Bronchial epithelial cell (primary cell): ENCODE data around the gene EIF1AX. TPM values are rescaled to one million over a fixed set of nuclear protein-coding genes. Genes with fewer than 3 reads are reported as not detected.
"Not testable (repeated sequence)": the region's sequence is repeated elsewhere in the genome, so short reads cannot be mapped to it uniquely, and the experiment has no call there.

ENCODE experiments used
- DNase-seq: peaks from one replicate; pipeline ENCODE4 v3.0.0-alpha.2; 2010; ENCODE audit warnings: low read depth
- FAIRE-seq: peaks from 2 replicates; lab custom pipeline; 2011; peaks lifted over from hg19 to GRCh38; lab: Jason Lieb, UNC
- H3K27me3 ChIP-seq: 2 replicates; pipeline ENCODE4 v1.5.1; 2011; ENCODE audit warnings: low read length; ENCODE audit not compliant: control insufficient read depth, insufficient read depth
- H3K36me3 ChIP-seq: 2 replicates; pipeline ENCODE4 v1.5.1; 2011; ENCODE audit warnings: low read length; ENCODE audit not compliant: control insufficient read depth, insufficient read depth
- H3K4me3 ChIP-seq: 2 replicates; pipeline ENCODE4 v1.5.1; 2011; ENCODE audit warnings: mild to moderate bottlenecking, low read depth, low read length, control low read depth
- CTCF ChIP-seq: IDR thresholded peaks from 2 replicates; pipeline ENCODE4 v1.5.1; 2011; ENCODE audit warnings: mild to moderate bottlenecking, moderate library complexity, low read length, control low read depth, inconsistent platforms; ENCODE audit not compliant: insufficient read depth, severe bottlenecking
- total RNA-seq: library from RNA; depleted of rRNA; stranded (reverse); fragments of >200 nt; gene quantifications from 2 replicates; pipeline ENCODE4 v1.2.1, GENCODE V29; 2014

Gene EIF1AX
- total RNA-seq, 1 donor from 2014 or later: 29.2 TPM

- TF ChIP-seq CTCF: no peak
- FAIRE-seq: no peak
- H3K36me3 ChIP-seq: no peaks in the 10 kb centered on the region
These were observed 31.7 kb upstream of the EIF1AX start for GRCh38 chrX:20173313-20173712.

GRCh38 chrX:20171887-20172286 lies 30.2 kb upstream of the EIF1AX start:
- Histone ChIP-seq H3K4me3 (no peak overlapping the region), H3K27me3 (no peaks in the 10 kb centered on the region), H3K36me3 (no peaks in the 10 kb centered on the region)
- DNase-seq (no peak), FAIRE-seq (no peak)
- no peak for TF ChIP-seq CTCF

More at GRCh38 chrX:20173313-20173712, 31.7 kb upstream of the EIF1AX start:
- DNase-seq: no peak
- H3K27me3 ChIP-seq: no peaks in the 10 kb centered on the region
- H3K4me3 ChIP-seq: no peak overlapping the region

GRCh38 chrX:20162516-20162915 lies 20.9 kb upstream of the EIF1AX start:
- not testable (repeated sequence) for FAIRE-seq

GRCh38 chrX:20159797-20160385 lies 18.3 kb upstream of the EIF1AX start:
- TF ChIP-seq CTCF: no peak
- Histone ChIP-seq H3K4me3 (no peak overlapping the region), H3K36me3 (peaks cover 2% of the 10 kb centered on the region), H3K27me3 (no peaks in the 10 kb centered on the region)
- no peak for DNase-seq
- peak; percentile 83 for FAIRE-seq

More at GRCh38 chrX:20162516-20162915, 20.9 kb upstream of the EIF1AX start:
- not testable (repeated sequence) for DNase-seq, H3K4me3 ChIP-seq, H3K27me3 ChIP-seq, H3K36me3 ChIP-seq

GRCh38 chrX:20151689-20152088 lies 10.1 kb upstream of the EIF1AX start:
- no peak for TF ChIP-seq CTCF
- FAIRE-seq: no peak
- Histone ChIP-seq H3K4me3 (no peak overlapping the region), H3K36me3 (peaks cover 1% of the 10 kb centered on the region), H3K27me3 (no peaks in the 10 kb centered on the region)
- DNase-seq: no peak

- FAIRE-seq (no peak), DNase-seq (no peak)
- no peak for TF ChIP-seq CTCF
- H3K27me3 ChIP-seq: no peaks in the 10 kb centered on the region
- no peak overlapping the region for H3K4me3 ChIP-seq
- no peaks in the 10 kb centered on the region for H3K36me3 ChIP-seq
These were observed 7.7 kb upstream of the EIF1AX start for GRCh38 chrX:20149326-20149725.
